GM18526 (cell line): ENCODE results near the gene CATSPER3.

Source experiments
- POLR2A ChIP-seq: IDR thresholded peaks from 3 replicates; pipeline ENCODE4 v1.6.1; 2011; ENCODE audit not compliant: insufficient read length; ENCODE audit errors: extremely low read depth

Gene CATSPER3

DNA sequence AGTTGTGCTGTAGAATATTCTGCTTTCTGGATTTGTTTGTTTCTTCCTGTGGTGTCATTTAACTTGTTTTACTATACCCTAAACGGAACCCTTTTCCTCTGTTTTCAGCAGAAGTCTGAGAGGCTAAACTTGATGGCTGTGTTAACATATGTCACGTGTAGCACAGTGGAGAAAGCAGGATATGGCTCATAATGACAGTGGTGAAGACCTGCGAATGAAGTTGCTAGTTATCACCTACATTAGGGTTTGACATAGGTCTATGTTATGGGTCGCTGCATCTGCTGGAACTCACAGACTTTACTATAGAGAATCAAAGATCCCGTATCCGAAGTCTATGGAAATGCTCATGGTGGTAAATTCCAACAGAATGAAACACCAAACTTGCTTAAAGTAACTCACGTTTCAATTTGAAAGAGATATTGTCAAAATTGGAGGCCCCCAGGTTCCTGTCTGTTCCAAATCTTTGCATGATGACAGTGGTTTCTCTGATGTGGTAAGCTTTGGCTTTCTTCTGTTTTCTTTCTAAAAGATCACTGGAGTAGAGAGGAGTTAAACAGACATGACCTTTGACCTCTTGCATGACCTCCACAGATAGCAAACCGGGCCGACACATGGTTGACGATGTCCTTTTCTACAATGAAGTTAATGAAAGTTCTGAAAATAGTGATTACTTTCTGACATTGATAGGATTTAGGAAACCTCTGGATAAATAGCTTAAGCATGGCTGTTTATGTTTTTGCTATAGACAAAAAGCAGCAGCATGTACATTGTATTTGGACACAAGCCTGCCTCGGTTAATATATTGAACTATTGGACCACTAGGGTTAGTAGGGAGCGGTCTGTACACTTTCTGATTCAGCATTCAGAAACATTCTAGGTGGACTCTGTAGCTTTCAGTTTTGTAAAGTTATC is 3.1 kb upstream of the CATSPER3 start:
- TF ChIP-seq POLR2A, result no peak

DNA sequence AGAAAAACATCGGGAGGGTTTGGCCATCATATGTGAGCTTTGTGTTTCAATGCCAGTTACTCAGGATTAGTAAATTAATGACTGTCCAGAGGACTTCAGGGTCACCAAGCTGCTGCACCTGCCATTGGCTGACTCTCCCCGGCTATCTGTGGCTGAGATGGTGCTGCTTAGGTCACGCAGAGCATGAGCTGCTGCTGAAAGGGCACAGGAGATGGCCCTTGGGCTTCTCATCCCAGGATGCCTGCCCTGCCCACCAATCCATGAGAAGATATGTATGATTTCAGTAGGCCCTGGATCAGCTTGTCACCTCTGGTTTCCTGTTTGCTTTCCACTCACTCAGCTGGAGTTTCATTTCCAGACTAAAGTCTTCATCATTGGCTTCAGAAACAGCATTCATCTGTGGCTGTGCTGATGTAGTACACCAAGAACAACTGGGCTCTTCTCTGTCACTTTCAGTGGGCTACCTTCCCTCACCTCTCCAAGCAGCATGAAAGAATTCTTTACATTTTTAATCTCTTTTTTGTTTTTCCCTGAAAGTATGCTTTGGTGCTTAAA is 2.4 kb upstream of the CATSPER3 start:
- TF ChIP-seq POLR2A, result no peak

DNA sequence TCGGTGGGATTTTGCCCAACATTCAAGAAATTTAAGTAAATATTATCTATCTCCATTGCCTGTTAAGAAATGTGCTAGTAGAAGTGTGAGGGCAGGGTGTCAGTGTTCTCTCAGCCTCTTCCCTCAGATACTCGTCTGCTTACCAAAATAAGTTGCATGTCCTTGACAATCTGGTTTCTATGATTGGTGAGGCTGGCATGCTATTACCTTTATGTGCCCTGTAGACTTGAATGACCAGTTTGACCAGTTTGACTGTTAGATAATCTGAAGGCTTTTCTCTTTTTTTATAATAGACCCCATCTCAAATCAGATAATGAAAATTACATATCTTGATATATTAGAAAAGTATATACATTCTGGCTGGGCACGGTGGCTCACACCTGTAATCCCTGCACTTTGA is 348 bp downstream of the CATSPER3 start:
- TF ChIP-seq POLR2A, result no peak

DNA sequence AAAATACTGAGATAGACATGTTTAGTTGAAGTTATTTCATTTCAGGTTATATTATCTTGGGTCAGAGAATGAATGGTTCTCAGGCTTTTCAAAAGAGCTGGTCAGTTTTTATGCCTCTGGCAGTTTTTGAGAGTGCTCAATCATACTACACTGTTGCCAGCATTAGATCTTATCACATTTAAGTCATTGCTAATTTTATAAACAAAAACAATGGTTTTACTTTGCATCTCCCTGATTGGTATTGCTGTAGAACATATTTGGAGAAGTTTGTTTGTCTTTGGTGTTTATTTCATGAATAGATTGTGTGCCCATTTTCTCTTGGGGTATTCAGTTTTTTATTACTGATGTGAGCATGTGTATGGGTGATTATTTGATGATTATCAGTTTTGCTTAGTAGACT is 1.5 kb downstream of the CATSPER3 start:
- TF ChIP-seq POLR2A, result no peak

DNA sequence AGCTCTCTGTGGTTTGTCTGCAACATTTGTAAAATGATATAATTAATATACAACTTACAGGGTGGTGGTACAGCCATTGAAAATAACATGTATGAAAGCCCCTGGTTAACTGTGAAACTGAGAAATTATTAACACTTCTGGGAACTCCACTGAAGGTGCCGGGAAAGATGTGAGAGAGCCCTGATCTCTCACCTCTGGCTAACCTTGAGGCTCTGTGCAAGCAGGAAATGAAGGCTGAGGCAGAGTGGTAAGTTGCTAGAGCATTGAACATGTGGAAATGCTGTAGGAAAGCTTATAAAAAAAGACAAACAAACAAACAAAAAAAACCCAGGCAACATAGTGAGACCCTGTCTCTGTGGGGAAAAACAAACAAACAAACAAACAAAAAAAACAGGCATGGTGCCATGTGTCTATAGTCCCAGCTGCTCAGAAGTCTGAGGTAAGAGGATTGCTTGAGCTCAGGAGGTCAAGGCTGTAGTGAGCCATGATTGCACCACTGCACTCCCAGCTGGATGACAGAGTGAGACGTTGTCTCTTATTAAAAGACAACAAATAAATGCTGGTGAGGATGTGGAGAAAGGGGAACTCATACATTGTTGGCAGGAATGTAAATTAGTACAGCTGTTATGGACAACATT is 7.5 kb downstream of the CATSPER3 start:
- no peak for TF ChIP-seq POLR2A

DNA sequence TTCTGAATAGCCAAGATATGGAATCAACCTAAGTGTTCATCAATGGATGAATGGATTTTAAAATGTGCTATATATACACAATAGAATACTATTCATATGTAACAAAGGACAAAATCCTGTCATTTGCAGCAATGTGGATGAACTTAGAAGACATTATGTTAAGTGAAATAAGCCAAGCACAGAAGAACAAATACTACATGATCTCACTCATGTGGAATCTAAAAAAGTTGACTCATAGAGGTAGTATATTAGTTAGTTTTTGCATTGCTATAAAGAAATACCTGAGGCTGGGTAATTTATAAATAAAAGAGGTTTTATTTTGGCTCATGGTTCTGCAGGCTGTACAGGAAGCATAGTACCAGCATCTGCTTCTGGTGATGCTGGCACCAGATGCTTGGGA is 8.1 kb downstream of the CATSPER3 start:
- no peak for TF ChIP-seq POLR2A

DNA sequence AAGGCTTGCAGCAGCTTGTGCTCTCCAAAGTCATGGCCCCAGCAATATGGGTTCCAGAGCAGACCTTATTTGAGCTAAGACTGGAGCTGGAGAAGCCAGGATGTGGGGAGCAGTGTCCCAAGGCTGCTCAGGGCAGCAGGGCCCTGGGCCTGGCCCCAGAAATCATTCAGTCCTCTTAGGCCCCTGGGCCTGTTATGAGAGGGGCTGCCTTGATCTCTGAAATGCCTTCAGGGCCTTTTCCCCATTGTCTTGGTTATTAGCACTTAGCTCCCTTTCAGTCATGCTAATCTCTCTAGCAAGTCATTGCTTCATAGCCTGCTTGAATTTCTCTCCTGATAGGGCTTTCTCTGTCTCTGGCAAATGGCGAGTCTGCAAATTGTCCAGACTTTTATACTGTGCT is 9.1 kb downstream of the CATSPER3 start:
- no peak for TF ChIP-seq POLR2A

DNA sequence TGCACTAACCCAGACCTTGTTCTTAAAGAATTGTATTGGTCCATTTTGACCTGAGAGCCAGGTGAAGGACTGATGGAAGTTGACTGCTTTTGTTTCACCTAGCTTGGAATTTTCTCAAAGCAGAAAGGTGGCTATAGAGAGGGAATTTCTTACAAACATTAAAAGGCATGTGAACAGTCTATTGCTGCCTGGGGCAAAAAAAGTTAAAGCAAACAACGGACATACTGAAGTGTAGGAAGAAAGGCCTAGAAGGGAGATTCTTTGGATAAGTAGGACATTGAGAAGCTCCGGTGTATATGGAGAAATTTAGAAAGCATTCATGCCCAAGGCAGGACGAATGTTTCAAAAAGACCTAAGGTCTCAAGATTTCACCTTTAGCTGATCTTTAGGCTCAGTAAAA is 11.7 kb downstream of the CATSPER3 start:
- TF ChIP-seq POLR2A, result no peak

DNA sequence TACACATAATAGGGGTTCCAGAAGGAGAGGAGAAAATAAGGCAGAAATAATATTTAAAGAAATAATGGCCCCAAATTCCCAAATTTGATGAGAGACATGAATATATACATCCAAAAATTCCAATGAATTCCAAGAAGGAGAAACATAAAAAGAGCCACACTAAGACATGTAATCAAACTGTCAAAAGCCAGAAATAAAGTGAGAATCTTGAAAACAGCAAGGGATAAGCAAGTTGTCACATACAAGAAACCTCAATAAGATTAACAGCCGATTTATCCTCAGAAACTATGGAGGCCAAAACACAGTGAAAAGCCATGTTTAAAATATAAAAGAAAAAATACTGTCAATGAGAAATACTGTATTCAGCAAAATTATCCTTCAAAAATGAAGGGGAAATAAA is 14.5 kb downstream of the CATSPER3 start:
- TF ChIP-seq POLR2A, result no peak

DNA sequence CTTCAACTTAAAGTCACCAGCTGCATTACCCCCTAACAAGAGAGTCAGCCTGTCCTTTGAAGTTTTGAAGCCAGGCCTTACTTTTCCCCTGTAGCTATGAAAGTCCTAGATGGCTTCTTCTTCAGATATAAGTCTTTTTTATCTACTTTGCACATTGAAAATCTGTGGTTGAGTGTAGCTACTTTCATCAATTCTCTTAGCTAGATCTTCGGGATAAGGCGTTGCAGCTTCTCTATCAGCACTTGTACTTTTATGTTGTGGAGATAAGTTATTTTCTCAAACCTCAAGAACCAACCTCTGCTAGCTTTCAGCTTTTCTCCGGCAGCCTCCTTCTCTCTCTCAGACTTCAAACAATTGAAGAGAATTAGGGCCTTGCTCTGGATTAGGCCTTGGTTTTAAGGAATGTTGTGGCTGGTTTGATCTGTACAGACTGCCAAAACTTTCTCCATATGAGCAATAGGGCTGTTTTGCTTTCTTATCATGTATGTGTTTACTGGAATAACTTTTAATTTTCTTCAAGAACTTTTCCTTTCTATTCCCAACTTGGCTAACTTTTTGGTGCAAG is 21.6 kb downstream of the CATSPER3 start:
- TF ChIP-seq POLR2A, result no peak

DNA sequence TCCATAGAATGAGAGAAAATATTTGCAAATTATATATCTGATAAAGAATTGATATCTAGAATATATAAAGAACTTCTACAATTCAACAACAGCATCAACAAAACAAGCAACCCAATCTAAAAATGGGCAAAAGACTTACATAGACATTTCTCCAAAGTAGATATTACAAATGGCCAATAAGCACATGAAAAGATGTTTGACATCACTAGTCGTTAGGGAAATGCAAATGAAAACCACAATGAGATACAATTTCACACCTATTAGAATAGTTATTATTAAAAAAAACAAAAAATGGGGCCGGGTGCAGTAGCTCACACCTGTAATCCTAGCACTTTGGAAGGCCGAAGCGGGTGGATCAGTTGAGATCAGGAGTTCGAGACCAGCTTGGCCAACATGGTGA is 24.4 kb downstream of the CATSPER3 start:
- no peak for TF ChIP-seq POLR2A

DNA sequence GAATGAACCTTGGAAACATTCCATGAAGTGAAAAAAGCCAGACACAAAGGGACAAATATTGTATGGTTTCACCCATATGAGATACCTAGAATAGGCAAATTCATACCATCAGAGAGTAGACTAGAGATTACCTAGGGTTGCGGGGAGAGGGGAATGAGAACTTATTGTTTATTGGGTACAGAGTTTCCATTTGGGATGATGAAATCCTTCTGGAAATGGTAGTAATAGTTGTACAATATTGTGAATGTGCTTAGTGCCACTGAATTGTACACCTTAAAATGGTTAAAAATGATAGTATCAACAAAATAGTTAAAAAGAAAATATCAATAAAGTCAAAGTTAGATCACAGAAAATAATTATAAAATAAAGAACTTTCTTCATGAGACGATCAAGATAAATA is 25.5 kb downstream of the CATSPER3 start:
- no peak for TF ChIP-seq POLR2A

DNA sequence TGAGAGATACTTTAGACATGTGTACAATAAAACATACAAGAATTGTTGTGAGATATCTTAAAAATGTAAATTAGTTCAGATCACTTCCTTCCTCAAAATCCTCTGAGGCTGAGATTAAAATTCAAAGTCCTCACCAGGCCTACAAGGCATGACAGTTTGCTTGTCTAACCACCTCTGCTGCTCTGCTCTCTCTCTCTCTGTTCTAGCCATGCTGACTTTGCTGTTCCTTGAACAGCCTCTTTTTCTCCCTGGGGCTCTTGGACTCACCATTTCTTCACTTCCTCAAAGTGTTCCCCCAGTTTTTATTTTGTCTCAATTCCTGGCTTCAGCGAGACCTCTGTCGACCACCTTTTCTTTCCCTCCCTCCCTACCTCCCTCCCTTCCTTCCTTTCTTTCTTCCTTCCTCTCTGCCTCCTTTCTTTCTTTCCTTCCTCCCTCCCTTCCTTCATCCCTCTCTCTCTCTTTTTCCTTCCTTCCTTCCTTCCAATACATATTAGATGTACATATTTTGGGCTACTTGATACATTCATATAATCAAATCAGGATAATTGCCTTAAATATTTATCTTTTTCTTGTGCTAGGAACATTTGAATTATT is 27.0 kb downstream of the CATSPER3 start:
- TF ChIP-seq POLR2A, result no peak

DNA sequence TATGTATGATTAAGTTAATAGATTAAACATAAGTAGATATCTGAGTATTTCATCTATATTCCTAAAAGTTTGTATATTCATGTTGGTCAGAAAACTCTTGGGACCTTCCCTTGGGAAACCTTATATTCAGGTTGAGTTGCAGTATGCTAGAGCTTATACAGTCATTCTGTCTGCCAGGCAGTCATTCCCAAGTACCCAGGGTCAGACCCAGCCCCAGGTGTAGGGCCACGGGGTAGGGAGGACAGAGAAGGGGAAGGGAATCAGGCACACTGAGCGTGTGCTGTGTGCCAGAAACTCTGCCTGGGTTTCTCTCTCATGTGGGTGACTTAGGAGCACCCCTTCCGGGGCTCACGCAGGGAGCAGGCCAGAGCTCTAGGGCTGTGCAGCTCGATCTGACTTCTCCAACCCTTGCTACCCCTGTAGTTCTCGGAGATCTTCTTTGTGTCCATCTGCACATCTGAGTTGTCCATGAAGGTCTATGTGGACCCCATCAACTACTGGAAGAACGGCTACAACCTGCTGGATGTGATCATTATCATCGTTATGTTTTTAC is 28.2 kb downstream of the CATSPER3 start:
- TF ChIP-seq POLR2A, result no peak

DNA sequence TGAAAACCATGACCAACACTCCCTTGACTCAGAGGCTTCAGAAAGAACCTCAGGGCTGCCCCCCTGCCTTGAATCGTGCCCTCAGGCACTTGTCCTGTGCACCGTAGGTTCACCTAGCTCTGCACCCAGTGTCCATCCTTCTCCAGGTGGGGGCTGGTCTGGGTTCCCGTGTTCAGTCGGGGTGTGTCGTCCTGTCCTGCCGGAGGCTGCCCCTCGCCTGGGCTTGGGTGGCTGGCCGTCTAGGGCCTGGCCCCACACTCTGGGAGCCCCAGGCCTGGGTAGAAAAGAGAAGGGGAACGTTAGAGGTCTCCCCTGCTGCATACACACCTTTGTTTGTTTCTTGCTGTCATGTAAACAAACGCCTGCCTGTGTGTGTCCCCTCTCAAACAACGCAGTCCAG is 29.3 kb downstream of the CATSPER3 start:
- TF ChIP-seq POLR2A, result no peak
